Right atrium auricular region (tissue), 2 donors: ENCODE results near the gene ORC1. TPM values are rescaled to one million over a fixed set of nuclear protein-coding genes. Genes with fewer than 3 reads are reported as not detected.

Experiments used
- DNase-seq: peaks from one replicate; pipeline ENCODE4 v3.0.0-alpha.2; 2019; ENCODE audit warnings: low spot score
- H3K27ac ChIP-seq, 2 donors: fragments of 200-600 bp; sonication (generic); 1 replicate in 1 of 2; 2 replicates in 1 of 2; pipeline ENCODE4 v1.5.1; 2016 to 2019
- H3K27me3 ChIP-seq, 2 donors: fragments of 200-600 bp; sonication (generic); one replicate each; pipeline versions ENCODE4 v1.5.1 to v1.6.0; 2017 to 2019
- H3K36me3 ChIP-seq: fragments of 200-600 bp; sonication (generic); one replicate; pipeline ENCODE4 v1.5.1; 2016
- H3K4me1 ChIP-seq, 2 donors: fragments of 200-600 bp; sonication (generic); one replicate each; pipeline versions ENCODE4 v1.5.1 to v1.6.0; 2017 to 2019
- H3K4me3 ChIP-seq, 2 donors: fragments of 200-600 bp; sonication (generic); 1 replicate in 1 of 2; 2 replicates in 1 of 2; pipeline ENCODE4 v1.5.1; 2017 to 2019; ENCODE audit warnings: mild to moderate bottlenecking in 1 of 2, moderate library complexity in 1 of 2
- H3K9me3 ChIP-seq, 2 donors: fragments of 200-600 bp; sonication (generic); one replicate each; pipeline ENCODE4 v1.5.1; 2019
- CTCF ChIP-seq, 2 donors: fragments of 200-600 bp; sonication (generic); IDR thresholded peaks; one replicate each; pipeline ENCODE4 v1.5.1; 2019; ENCODE audit warnings: antibody characterized with exemption in 2 of 2
- total RNA-seq, 2 donors: library from RNA; depleted of rRNA; stranded (reverse); fragments of >200 nt; gene quantifications; one replicate each; pipeline ENCODE4 v1.1.0, GENCODE V29; 2016

ORC1 gene
- total RNA-seq, 2 donors from 2014 or later: 0.28 TPM; not detected in 1

- Histone ChIP-seq H3K27ac (no peak overlapping the region), H3K4me1 (peaks cover 0 to under 1% of the 10 kb centered on the region in 2 donors), H3K4me3 (no peak overlapping the region), H3K36me3 (peaks cover 87% of the 10 kb centered on the region), H3K27me3 (no peaks in the 10 kb centered on the region), H3K9me3 (no peaks in the 10 kb centered on the region)
- no peak for TF ChIP-seq CTCF (IDR thresholded peaks at IDR 0.05)
- no peak for DNase-seq
Observed at GRCh38 chr1:52358851-52359497, 45.2 kb downstream of the ORC1 start.

GRCh38 chr1:52357397-52357796, 46.8 kb downstream of the ORC1 start:
- no peak for DNase-seq
- Histone ChIP-seq H3K36me3 (peaks cover 99% of the 10 kb centered on the region), H3K27me3 (no peaks in the 10 kb centered on the region), H3K27ac (no peak overlapping the region), H3K9me3 (no peaks in the 10 kb centered on the region), H3K4me1 (no peaks in the 10 kb centered on the region), H3K4me3 (no peak overlapping the region)
- TF ChIP-seq CTCF (IDR thresholded peaks at IDR 0.05): no peak

- H3K4me3 ChIP-seq: no peak overlapping the region
- no peak for TF ChIP-seq CTCF (IDR thresholded peaks at IDR 0.05)
Observed at GRCh38 chr1:52356818-52357355, 47.3 kb downstream of the ORC1 start.

GRCh38 chr1:52355847-52356505, 48.2 kb downstream of the ORC1 start:
- Histone ChIP-seq H3K9me3 (no peaks in the 10 kb centered on the region), H3K4me1 (no peaks in the 10 kb centered on the region), H3K36me3 (peaks cover 89% of the 10 kb centered on the region), H3K27me3 (no peaks in the 10 kb centered on the region), H3K4me3 (no peak overlapping the region), H3K27ac (no peak overlapping the region)
- no peak for TF ChIP-seq CTCF (IDR thresholded peaks at IDR 0.05)
- no peak for DNase-seq

More at GRCh38 chr1:52356818-52357355, 47.3 kb downstream of the ORC1 start:
- Histone ChIP-seq H3K27ac (no peak overlapping the region), H3K9me3 (no peaks in the 10 kb centered on the region), H3K27me3 (no peaks in the 10 kb centered on the region), H3K4me1 (no peaks in the 10 kb centered on the region), H3K36me3 (peaks cover 97% of the 10 kb centered on the region)
- DNase-seq: no peak

GRCh38 chr1:52355436-52355835, 48.8 kb downstream of the ORC1 start:
- H3K36me3 ChIP-seq: peaks cover 84% of the 10 kb centered on the region
- no peak overlapping the region for H3K4me3 ChIP-seq
- H3K27me3 ChIP-seq: no peaks in the 10 kb centered on the region
- TF ChIP-seq CTCF (IDR thresholded peaks at IDR 0.05): no peak
- no peak overlapping the region for H3K27ac ChIP-seq
- no peaks in the 10 kb centered on the region for H3K4me1 ChIP-seq
- no peak for DNase-seq
- H3K9me3 ChIP-seq: no peaks in the 10 kb centered on the region
